ENCODE data around the gene NXPH1.

NXPH1 gene

GRCh38 chr7:8433477-8434289 lies at the start of gene NXPH1:
Gene NXPH1, plus strand, starts transcription at chr7:8433609.
- DNase-seq (ENCODE audit: low read depth), result no peak

GRCh38 chr7:8384901-8385300 lies 48.5 kb upstream of the NXPH1 start:
- DNase-seq (ENCODE audit: low read depth), result no peak

- no peak for DNase-seq (ENCODE audit: low read depth)
Measured at GRCh38 chr7:8386926-8387550, 46.4 kb upstream of the NXPH1 start.

GRCh38 chr7:8387551-8388256 lies 45.7 kb upstream of the NXPH1 start:
- no peak for DNase-seq (ENCODE audit: low read depth)

GRCh38 chr7:8388257-8388625 lies 45.2 kb upstream of the NXPH1 start:
- DNase-seq (ENCODE audit: low read depth), result no peak

- DNase-seq (ENCODE audit: low read depth), result no peak
Measured at GRCh38 chr7:8389593-8390261, 43.7 kb upstream of the NXPH1 start.

- no peak for DNase-seq (ENCODE audit: low read depth)
Measured at GRCh38 chr7:8390262-8390626, 43.2 kb upstream of the NXPH1 start.

GRCh38 chr7:8391353-8392062 lies 41.9 kb upstream of the NXPH1 start:
- no peak for DNase-seq (ENCODE audit: low read depth)

- no peak for DNase-seq (ENCODE audit: low read depth)
Measured at GRCh38 chr7:8396294-8396693, 37.1 kb upstream of the NXPH1 start.

GRCh38 chr7:8408871-8409270 lies 24.5 kb upstream of the NXPH1 start:
- no peak for DNase-seq (ENCODE audit: low read depth)

GRCh38 chr7:8411103-8411502 lies 22.3 kb upstream of the NXPH1 start:
- DNase-seq (ENCODE audit: low read depth), result no peak

GRCh38 chr7:8413600-8413999 lies 19.8 kb upstream of the NXPH1 start:
- no peak for DNase-seq (ENCODE audit: low read depth)

GRCh38 chr7:8418629-8419245 lies 14.7 kb upstream of the NXPH1 start:
- no peak for DNase-seq (ENCODE audit: low read depth)

- DNase-seq (ENCODE audit: low read depth), result no peak
Measured at GRCh38 chr7:8422177-8422576, 11.2 kb upstream of the NXPH1 start.

GRCh38 chr7:8423057-8423456 lies 10.4 kb upstream of the NXPH1 start:
- no peak for DNase-seq (ENCODE audit: low read depth)

- no peak for DNase-seq (ENCODE audit: low read depth)
Measured at GRCh38 chr7:8425223-8425622, 8.2 kb upstream of the NXPH1 start.

GRCh38 chr7:8430643-8431042 lies 2.8 kb upstream of the NXPH1 start:
- no peak for DNase-seq (ENCODE audit: low read depth)

- no peak for DNase-seq (ENCODE audit: low read depth)
Measured at GRCh38 chr7:8434290-8435002, 1.0 kb downstream of the NXPH1 start.

GRCh38 chr7:8435095-8435494 lies 1.7 kb downstream of the NXPH1 start:
- DNase-seq (ENCODE audit: low read depth), result no peak

- no peak for DNase-seq (ENCODE audit: low read depth)
Measured at GRCh38 chr7:8435590-8436545, 2.5 kb downstream of the NXPH1 start.

Data from activated T-helper 9 cell treated with anti-CD3 and anti-CD28 coated beads, Interleukin-2, amount 50 U/mL, for 16 hours (primary cell).